H9 (cell line): ENCODE data around the gene GALR1. TPM values are rescaled to one million over a fixed set of nuclear protein-coding genes. Genes with fewer than 3 reads are reported as not detected.

Experiments
- DNase-seq: peaks from one replicate; pipeline ENCODE4 v3.0.0-alpha.2; 2017
- H2AFZ ChIP-seq: one replicate; pipeline ENCODE4 v1.6.1; 2013; ENCODE audit warnings: mild to moderate bottlenecking, low read length, control low read depth, moderate library complexity
- H2AK5ac ChIP-seq: 2 replicates; pipeline ENCODE4 v1.6.1; 2013; ENCODE audit warnings: low read length, control low read depth, mixed read lengths; ENCODE audit not compliant: insufficient read length
- H2BK120ac ChIP-seq: one replicate; pipeline ENCODE4 v1.6.1; 2013; ENCODE audit warnings: low read depth, mild to moderate bottlenecking, low read length, control low read depth, inconsistent platforms; ENCODE audit not compliant: poor library complexity, severe bottlenecking
- H2BK12ac ChIP-seq: 2 replicates; pipeline ENCODE4 v1.6.1; 2013; ENCODE audit warnings: low read length, control low read depth, mixed read lengths, low read depth; ENCODE audit not compliant: insufficient read length
- H2BK15ac ChIP-seq: 2 replicates; pipeline ENCODE4 v1.6.1; 2013; ENCODE audit warnings: low read depth, low read length, control low read depth
- H2BK20ac ChIP-seq: one replicate; pipeline ENCODE4 v1.6.1; 2013; ENCODE audit warnings: low read depth, mild to moderate bottlenecking, low read length, control low read depth, inconsistent platforms; ENCODE audit not compliant: poor library complexity, severe bottlenecking
- H2BK5ac ChIP-seq: 2 replicates; pipeline ENCODE4 v1.6.1; 2013; ENCODE audit warnings: low read length, control low read depth, mixed read lengths; ENCODE audit not compliant: insufficient read length
- H3K14ac ChIP-seq: 2 replicates; pipeline ENCODE4 v1.6.1; 2013; ENCODE audit warnings: low read length, control low read depth; ENCODE audit not compliant: insufficient read depth
- H3K18ac ChIP-seq: 2 replicates; pipeline ENCODE4 v1.6.1; 2013; ENCODE audit warnings: low read depth, mild to moderate bottlenecking, mixed read lengths, low read length, control low read depth; ENCODE audit not compliant: insufficient read length
- H3K23ac ChIP-seq: 2 replicates; pipeline ENCODE4 v1.6.1; 2013; ENCODE audit warnings: low read length, control low read depth, mixed read lengths, low read depth; ENCODE audit not compliant: insufficient read length
- H3K23me2 ChIP-seq: 2 replicates; pipeline ENCODE4 v1.6.1; 2013; ENCODE audit warnings: low read depth, mild to moderate bottlenecking, mixed read lengths, low read length, control low read depth; ENCODE audit not compliant: insufficient read length, poor library complexity, severe bottlenecking
- H3K27ac ChIP-seq: 2 replicates; pipeline ENCODE4 v1.5.1; 2013; ENCODE audit warnings: low read length, control low read depth, mixed read lengths, low read depth; ENCODE audit not compliant: insufficient read length
- H3K27me3 ChIP-seq: 2 replicates; pipeline ENCODE4 v1.6.1; 2013; ENCODE audit warnings: low read length, control low read depth, inconsistent platforms; ENCODE audit not compliant: insufficient read depth
- H3K4ac ChIP-seq: 2 replicates; pipeline ENCODE4 v1.6.1; 2013; ENCODE audit warnings: low read depth, mild to moderate bottlenecking, control low read depth, inconsistent platforms, low read length, moderate library complexity
- H3K4me1 ChIP-seq: 2 replicates; pipeline ENCODE4 v1.6.1; 2013; ENCODE audit warnings: low read length, control low read depth, inconsistent platforms; ENCODE audit not compliant: insufficient read depth
- H3K4me2 ChIP-seq: 2 replicates; pipeline ENCODE4 v1.6.1; 2013; ENCODE audit warnings: low read length, control low read depth, mixed read lengths; ENCODE audit not compliant: insufficient read length, insufficient read depth
- H3K56ac ChIP-seq: 2 replicates; pipeline ENCODE4 v1.6.1; 2013; ENCODE audit warnings: low read depth, mild to moderate bottlenecking, mixed read lengths, low read length, control low read depth; ENCODE audit not compliant: insufficient read length
- H3K79me1 ChIP-seq: 2 replicates; pipeline ENCODE4 v1.6.1; 2013; ENCODE audit warnings: low read depth, mild to moderate bottlenecking, moderate library complexity, low read length, control low read depth, inconsistent platforms; ENCODE audit not compliant: insufficient read depth, poor library complexity, severe bottlenecking
- H3K79me2 ChIP-seq: 2 replicates; pipeline ENCODE4 v1.6.1; 2013; ENCODE audit warnings: low read length, control low read depth, inconsistent platforms; ENCODE audit not compliant: insufficient read depth
- H3K9ac ChIP-seq: 2 replicates; pipeline ENCODE4 v1.6.1; 2013; ENCODE audit warnings: low read length, control low read depth, mixed read lengths; ENCODE audit not compliant: insufficient read length; ENCODE audit errors: extremely low read depth
- H3K9me3 ChIP-seq: one replicate; pipeline ENCODE4 v1.6.1; 2013; ENCODE audit warnings: low read depth, low read length, inconsistent platforms; ENCODE audit not compliant: control insufficient read depth
- H3T11ph ChIP-seq: one replicate; pipeline ENCODE4 v1.6.1; 2013; ENCODE audit warnings: mild to moderate bottlenecking, low read length, control low read depth, inconsistent platforms
- H4K20me1 ChIP-seq: one replicate; pipeline ENCODE4 v1.6.1; 2013; ENCODE audit not compliant: control insufficient read depth, insufficient read length, insufficient read depth
- H4K5ac ChIP-seq: 2 replicates; pipeline ENCODE4 v1.6.1; 2013; ENCODE audit warnings: low read depth, mild to moderate bottlenecking, mixed read lengths, low read length, control low read depth; ENCODE audit not compliant: insufficient read length
- H4K8ac ChIP-seq: replicated peaks from 2 replicates; pipeline ENCODE4 v1.6.1; 2013; ENCODE audit warnings: low read length, control low read depth, mixed read lengths, low read depth; ENCODE audit not compliant: insufficient read length
- H4K91ac ChIP-seq: 2 replicates; pipeline ENCODE4 v1.6.1; 2013; ENCODE audit warnings: low read depth, mild to moderate bottlenecking, moderate library complexity, mixed read lengths, low read length, control low read depth; ENCODE audit not compliant: insufficient read length
- H3K27ac Mint-ChIP-seq, 3 experiments: 2 replicates in 2 of 3; 3 replicates in 1 of 3; pipeline ENCODE4 v1.8.0; 2020 to 2021; ENCODE audit warnings: mixed read lengths in 3 of 3, mild to moderate bottlenecking in 1 of 3, moderate library complexity in 1 of 3
- H3K27me3 Mint-ChIP-seq: 2 replicates; pipeline ENCODE4 v1.8.0; 2021; ENCODE audit warnings: low read depth, mild to moderate bottlenecking, moderate library complexity, mixed read lengths
- H3K36me3 Mint-ChIP-seq, 3 experiments: 2 replicates in 2 of 3; 3 replicates in 1 of 3; pipeline ENCODE4 v1.8.0; 2020 to 2021; ENCODE audit warnings: low read depth in 3 of 3, mixed read lengths in 3 of 3; ENCODE audit not compliant: insufficient read depth in 1 of 3
- H3K4me1 Mint-ChIP-seq, 2 experiments: 2 replicates each; pipeline ENCODE4 v1.8.0; 2020; ENCODE audit warnings: mixed read lengths in 2 of 2
- H3K4me3 Mint-ChIP-seq, 2 experiments: 2 replicates in 1 of 2; 3 replicates in 1 of 2; pipeline ENCODE4 v1.8.0; 2020 to 2021; ENCODE audit warnings: mild to moderate bottlenecking in 2 of 2, mixed read lengths in 2 of 2, moderate library complexity in 1 of 2
- H3K9me3 Mint-ChIP-seq, 2 experiments: 2 replicates in 1 of 2; 3 replicates in 1 of 2; pipeline ENCODE4 v1.8.0; 2020; ENCODE audit warnings: mild to moderate bottlenecking in 2 of 2, mixed read lengths in 2 of 2, moderate library complexity in 1 of 2
- WGBS: extraction: QIAGEN DNeasy Blood & Tissue Kit; methylation state at CpG from one replicate; pipeline ENCODE4 v1.1.7; 2013; ENCODE audit warnings: missing lambda C conversion rate, low lambda C conversion rate, mixed read lengths; ENCODE audit not compliant: insufficient read length; ENCODE audit errors: extremely low coverage; 5-methylcytosine and 5-hydroxymethylcytosine counted together
- total RNA-seq: library from RNA; stranded (reverse); gene quantifications from 2 replicates; pipeline ENCODE4 v1.2.1, GENCODE V29; 2021
- TF ChIP-seq, protein P1 (sequence below): fragments of 200-600 bp; sonication (generic); conservative IDR thresholded peaks from 3 replicates; pipeline ENCODE4 v1.8.0; 2021; ENCODE audit warnings: antibody characterized with exemption, mild to moderate bottlenecking

Gene GALR1
- total RNA-seq, 1 experiment from 2014 or later = 0.07 TPM

DNA sequence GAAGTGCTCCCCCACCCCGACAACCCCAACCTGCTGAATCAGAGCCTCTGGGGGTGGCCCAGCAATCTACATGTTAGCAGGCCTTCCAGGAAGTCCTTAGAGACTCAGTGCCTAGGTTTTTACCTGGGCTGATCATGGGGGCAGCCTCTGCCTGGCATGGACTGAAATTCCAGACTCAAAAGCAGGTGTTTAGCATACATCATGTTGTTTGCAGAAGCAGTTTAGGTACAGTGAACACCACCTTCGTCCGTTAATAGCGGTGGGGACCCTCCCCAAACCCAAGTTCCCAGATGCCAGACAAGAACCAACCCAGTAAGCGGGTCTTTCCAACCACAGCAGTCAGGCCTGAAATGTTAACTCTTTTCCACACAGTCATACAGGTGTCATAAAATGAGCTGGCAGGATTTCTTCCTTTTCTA is 26.4 kb upstream of the GALR1 start:
- no peaks in the 10 kb centered on the region for H3K4me1 ChIP-seq
- H3K18ac ChIP-seq = no peak overlapping the region
- H3K4me2 ChIP-seq = no peak overlapping the region
- no peak overlapping the region for H2BK20ac ChIP-seq
- no peak overlapping the region for H2BK120ac ChIP-seq
- no peak overlapping the region for H4K8ac ChIP-seq
- TF ChIP-seq, protein P1, sequence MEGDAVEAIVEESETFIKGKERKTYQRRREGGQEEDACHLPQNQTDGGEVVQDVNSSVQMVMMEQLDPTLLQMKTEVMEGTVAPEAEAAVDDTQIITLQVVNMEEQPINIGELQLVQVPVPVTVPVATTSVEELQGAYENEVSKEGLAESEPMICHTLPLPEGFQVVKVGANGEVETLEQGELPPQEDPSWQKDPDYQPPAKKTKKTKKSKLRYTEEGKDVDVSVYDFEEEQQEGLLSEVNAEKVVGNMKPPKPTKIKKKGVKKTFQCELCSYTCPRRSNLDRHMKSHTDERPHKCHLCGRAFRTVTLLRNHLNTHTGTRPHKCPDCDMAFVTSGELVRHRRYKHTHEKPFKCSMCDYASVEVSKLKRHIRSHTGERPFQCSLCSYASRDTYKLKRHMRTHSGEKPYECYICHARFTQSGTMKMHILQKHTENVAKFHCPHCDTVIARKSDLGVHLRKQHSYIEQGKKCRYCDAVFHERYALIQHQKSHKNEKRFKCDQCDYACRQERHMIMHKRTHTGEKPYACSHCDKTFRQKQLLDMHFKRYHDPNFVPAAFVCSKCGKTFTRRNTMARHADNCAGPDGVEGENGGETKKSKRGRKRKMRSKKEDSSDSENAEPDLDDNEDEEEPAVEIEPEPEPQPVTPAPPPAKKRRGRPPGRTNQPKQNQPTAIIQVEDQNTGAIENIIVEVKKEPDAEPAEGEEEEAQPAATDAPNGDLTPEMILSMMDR = no peak
- H3T11ph ChIP-seq = no peak overlapping the region
- no CpG with 5 or more reads among the region's 5 CpGs for WGBS
- no peaks in the 10 kb centered on the region for H3K9me3 ChIP-seq
- no peak overlapping the region for H2BK12ac ChIP-seq
- H3K4ac ChIP-seq = no peak overlapping the region
- no peaks in the 10 kb centered on the region for H3K79me1 ChIP-seq
- H4K91ac ChIP-seq = no peak overlapping the region
- H4K20me1 ChIP-seq = no peaks in the 10 kb centered on the region
- no peak overlapping the region for H3K4me3 Mint-ChIP-seq
- H3K14ac ChIP-seq = no peak overlapping the region
- no peak overlapping the region for H3K27ac ChIP-seq
- no peak overlapping the region; a peak in 1 of 7 replicates for H3K27ac Mint-ChIP-seq
- no peak overlapping the region for H2BK5ac ChIP-seq
- no peak overlapping the region for H3K23ac ChIP-seq
- no peaks in the 10 kb centered on the region; a peak in 1 of 7 replicates for H3K36me3 Mint-ChIP-seq
- no peaks in the 10 kb centered on the region for H3K27me3 Mint-ChIP-seq
- H3K27me3 ChIP-seq = no peaks in the 10 kb centered on the region
- no peak overlapping the region for H2AFZ ChIP-seq
- H2BK15ac ChIP-seq = no peak overlapping the region
- peaks cover 5% of the 10 kb centered on the region in 2 experiments for H3K4me1 Mint-ChIP-seq
- H4K5ac ChIP-seq = no peak overlapping the region
- no peaks in the 10 kb centered on the region; a peak in 2 of 5 replicates for H3K9me3 Mint-ChIP-seq
- H3K56ac ChIP-seq = no peak overlapping the region
- H3K9ac ChIP-seq = no peak overlapping the region
- no peaks in the 10 kb centered on the region for H3K23me2 ChIP-seq
- H2AK5ac ChIP-seq = no peak overlapping the region
- DNase-seq = no peak
- H3K79me2 ChIP-seq = no peaks in the 10 kb centered on the region
